Sigmoid colon (tissue), 3 donors: ENCODE measurements around the gene TPCN2.

Experiments
- POLR2A ChIP-seq, 2 donors: fragments of 450-650 bp; IDR thresholded peaks; one replicate each; pipeline ENCODE4 v1.6.1; 2016; ENCODE audit warnings: antibody characterized with exemption in 2 of 2, mild to moderate bottlenecking in 2 of 2, moderate library complexity in 2 of 2
- TF ChIP-seq, protein P1 (sequence below), 4 experiments: fragments of 450-650 bp in 3 of 4; fragments of 200-600 bp in 1 of 4; IDR thresholded peaks; one replicate each; pipeline ENCODE4 v1.5.1; 2016 to 2019; ENCODE audit warnings: antibody characterized with exemption in 4 of 4, mild to moderate bottlenecking in 3 of 4, moderate library complexity in 2 of 4

- TF ChIP-seq, protein P1, sequence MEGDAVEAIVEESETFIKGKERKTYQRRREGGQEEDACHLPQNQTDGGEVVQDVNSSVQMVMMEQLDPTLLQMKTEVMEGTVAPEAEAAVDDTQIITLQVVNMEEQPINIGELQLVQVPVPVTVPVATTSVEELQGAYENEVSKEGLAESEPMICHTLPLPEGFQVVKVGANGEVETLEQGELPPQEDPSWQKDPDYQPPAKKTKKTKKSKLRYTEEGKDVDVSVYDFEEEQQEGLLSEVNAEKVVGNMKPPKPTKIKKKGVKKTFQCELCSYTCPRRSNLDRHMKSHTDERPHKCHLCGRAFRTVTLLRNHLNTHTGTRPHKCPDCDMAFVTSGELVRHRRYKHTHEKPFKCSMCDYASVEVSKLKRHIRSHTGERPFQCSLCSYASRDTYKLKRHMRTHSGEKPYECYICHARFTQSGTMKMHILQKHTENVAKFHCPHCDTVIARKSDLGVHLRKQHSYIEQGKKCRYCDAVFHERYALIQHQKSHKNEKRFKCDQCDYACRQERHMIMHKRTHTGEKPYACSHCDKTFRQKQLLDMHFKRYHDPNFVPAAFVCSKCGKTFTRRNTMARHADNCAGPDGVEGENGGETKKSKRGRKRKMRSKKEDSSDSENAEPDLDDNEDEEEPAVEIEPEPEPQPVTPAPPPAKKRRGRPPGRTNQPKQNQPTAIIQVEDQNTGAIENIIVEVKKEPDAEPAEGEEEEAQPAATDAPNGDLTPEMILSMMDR (IDR thresholded peaks at IDR 0.05), result peak in 3 of 4 experiments; percentile 38 to 52 (median 48)
- no peak for TF ChIP-seq POLR2A (IDR thresholded peaks at IDR 0.05)
Measured at GRCh38 chr11:69086152-69087132, 37.7 kb downstream of the TPCN2 start.
